ENCODE results near the gene SKI.

SKI gene

DNA sequence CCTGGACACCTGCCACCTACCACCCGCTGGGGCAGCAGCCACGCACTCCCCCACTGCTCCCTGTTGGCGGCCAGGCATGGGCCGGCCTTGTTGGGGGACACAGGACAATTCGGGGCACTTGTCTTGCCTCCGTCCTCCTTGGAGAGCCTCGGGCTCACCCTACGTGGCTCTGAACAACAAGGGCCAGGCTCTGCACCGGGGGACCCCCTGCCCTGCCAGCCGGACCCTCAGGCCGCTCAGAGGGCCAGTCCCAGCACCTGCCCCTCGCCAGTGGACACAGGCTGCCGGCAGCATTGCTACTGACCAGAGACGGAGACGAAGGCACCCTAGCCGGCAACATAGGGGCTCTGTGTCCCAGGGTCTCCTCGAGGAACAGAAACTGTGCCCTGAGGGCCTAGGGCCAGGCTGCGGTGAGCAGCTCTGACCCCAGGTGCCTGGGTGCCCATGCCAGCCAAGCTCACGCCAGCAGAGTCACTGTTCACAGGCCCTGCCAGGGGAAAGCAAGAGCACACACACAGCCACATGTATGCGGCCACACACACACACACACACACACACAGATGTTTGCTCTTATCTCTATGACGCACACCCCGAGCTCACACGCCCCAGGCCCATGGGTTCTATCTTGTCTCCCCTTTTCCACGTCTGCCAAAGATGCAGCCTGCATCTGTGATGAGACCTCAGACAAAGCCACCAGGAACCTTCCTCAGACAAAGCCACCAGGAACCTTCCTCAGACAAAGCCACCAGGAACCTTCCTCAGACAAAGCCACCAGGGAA, 117.4 kb downstream of the SKI start:
- no peak for DNase-seq

DNA sequence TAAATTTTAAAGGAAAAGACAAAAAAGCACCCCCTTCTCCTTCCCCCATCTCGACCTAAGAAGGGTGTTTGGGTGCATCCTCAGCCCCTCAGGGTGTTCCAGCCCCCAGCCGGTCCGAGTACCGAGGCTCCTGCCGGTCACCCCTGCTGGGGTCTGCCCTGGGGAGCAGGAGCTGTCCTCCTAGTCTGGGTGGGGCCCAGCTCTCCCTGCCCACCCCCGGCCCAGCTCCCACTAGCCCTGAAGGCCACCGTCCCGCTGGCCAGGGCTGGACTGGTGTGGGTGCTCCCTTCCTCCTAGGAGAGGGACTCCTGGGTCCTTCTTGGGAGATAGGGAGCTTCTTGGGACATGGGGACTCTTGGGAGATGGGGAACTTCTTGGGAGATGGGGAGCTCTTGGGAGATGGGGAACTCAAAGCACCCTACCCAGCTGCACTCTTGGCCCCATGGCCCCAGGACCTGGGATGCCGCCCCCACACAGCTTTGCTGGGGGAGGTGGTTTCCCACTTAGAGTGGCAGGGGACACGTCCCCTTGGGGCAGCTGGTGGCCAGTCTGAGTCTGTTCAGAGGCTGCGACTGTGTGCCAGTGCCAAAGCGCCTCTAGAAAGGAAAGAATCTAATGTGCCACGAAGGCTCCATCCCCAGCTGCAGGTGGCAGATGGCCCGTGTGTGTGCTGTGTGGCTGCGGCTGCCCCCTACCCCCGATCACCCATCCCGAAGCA, 118.7 kb downstream of the SKI start:
- no peak for DNase-seq

DNA sequence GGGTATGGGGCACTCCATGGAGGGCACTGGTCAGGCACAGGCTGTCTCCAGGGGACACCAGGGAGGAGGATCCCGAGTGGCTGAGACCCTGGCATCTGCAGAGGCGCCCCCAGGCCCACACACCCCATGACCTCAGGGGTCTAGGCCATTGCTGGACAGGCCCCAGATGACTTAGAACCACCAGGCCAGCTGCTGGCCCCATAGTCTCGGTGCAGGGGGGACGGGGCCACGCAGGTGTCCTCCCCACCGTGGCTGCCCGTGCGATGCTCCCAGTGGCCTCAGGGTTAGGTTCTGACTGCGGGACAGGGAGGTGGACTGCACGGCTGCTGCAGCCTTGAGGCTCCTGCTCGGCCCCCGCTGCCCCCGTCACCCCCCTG, 119.3 kb downstream of the SKI start:
- DNase-seq = no peak

DNA sequence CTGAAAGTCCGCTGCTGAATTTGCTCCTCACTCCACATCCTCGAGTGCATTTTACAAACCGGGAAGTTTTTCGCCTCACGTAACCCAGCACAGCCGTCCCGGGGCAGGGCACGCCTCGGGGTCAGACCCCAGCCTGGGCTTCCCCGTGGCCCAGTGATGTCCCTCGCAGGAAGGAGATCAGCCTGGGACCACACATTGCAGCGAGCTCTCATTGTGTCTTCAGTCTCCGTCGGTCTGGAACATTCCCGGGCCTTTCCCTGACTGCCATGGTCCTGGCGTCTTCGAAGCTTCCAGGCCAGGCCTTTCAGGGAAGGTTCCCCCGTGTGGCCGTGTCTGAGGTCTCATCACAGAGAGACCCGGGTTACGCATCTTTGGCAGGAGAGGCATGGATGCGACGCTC, 119.8 kb downstream of the SKI start:
- DNase-seq = no peak

DNA sequence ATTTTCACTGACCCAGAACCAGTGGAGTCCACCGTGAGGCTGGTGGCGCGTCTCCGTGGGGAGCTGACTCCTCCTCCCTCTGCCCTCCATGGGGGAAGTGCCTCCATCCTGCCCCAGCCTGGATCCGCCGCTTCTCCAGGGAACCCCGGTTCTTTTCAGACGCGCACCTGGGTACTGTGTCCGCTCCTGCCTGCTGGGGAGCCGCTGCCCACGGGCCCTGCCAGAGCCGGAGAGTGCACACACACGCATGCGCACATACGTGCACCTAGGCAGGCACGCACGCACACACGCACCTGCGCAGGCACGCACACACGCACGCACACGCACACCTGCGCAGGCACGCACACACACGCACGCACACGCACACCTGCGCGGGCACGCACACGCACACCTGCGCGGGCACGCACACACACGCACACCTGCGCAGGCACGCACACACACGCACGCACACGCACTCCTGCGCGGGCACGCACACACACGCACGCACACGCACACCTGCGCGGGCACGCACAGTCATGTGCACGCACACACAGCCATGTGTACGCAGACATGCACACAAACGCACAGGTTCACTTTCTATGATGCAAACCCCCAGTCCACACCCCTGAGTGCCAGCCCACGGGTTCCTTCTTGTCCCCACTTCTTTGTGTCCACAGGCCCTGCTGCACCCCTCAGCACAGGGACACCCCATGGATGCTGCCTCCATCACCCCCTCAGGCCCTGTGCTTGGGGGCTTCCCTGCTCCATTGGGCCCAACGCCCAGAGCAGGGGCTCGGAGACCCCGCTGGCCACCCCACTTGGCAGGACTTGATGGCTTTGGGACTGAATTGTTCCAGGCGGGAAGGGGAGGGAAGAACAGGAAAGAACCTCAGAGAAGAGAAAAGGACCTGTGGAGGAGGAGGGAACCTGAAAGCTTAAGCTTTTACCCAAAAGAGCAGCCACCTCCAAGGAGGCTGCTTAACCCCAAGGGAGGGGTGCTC, 120.5 kb downstream of the SKI start:
- DNase-seq = no peak

DNA sequence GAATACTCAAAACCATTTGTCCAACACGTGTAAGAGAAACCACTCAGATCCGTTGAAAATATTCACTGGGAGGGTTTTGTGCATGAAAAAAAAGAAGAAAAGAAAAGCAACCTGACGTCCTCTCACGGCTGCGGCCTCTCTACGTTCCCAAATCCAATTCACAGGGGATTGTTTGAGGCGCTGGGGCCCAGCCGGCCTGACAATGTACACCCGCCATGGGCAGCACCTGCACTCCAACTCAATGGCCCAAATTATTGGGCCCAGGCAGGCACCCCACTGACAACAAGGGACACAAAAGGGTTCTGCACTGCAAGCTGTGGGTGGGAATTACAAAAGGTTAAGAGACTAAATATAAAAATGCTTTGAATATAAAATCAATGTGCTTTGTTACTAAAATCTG, 121.7 kb downstream of the SKI start:
- no peak for DNase-seq

DNA sequence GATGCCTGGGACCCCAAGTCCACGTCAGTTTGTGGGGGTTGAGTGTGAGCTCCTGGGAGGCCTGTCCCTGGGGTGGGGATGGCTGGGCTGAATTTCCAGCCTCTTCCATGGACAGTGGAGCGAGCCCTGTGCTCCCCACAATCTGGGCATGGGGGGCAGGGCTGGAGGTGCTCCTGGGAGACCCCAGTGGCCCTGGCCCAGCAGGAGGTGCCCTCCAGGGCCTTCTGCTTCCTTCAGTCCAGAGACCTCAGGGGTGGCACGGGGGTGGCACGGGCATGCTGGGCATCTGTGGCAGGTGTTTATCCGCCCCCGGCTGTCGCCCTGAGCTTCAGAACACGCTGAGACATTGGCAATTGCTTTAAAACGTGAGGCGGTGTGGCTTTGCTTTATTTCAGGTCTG, 122.4 kb downstream of the SKI start:
- DNase-seq = no peak

DNA sequence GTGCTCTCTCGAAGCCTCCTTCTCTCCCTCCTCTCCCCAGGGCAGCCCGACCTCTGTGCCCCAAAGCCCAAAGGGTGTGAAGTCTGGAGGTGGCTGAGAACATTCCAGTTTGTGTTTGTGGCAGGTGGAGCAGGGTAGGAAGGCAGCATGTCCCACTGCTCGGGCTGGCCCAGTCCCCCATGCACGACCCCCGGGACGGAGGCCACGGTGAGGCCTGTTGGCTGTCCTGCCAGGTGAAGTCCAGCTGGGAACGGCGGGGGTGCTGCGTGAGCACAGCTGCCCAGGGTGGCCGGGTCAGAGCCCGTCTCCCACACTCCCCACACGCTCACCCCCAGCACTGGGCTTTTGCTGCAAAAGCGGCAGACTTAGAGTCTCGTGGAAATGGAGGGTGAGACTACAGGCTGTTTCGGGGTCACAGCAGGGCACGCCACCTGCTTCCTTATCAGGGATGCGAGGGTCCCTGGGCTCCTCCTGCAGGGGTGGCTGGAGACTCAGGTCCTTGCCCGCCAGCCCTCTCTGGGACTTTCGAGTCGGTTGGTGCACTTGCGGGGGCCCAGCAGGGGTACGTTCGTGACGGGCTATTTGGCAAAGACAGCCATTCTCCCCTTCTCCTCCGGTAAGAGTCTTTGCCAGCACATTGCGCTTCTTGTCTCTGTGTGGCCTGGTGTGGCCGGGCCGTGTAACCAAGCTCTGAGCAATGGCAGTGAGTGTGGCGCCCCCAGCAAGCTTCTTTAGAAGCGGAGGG, 123.0 kb downstream of the SKI start:
- DNase-seq = no peak

DNA sequence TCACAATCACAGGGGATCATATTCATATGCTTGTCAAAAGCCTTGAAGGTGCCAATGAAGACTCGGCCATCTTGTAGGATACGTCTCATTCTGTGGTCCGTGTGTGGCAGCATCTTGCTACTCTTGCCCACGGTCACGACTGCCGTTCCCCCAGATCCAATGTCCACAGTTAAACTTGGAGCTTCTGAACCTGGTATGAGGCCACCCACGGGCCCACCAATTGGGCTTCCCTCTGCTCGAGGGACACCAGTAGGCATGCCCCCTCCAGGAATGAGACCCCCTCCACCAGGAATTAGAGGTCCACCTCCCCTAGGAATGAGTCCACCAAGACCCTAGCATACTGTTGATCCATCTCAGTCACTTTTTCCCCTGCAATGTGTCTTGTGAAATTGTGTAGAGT, 123.6 kb downstream of the SKI start:
- no peak for DNase-seq

DNA sequence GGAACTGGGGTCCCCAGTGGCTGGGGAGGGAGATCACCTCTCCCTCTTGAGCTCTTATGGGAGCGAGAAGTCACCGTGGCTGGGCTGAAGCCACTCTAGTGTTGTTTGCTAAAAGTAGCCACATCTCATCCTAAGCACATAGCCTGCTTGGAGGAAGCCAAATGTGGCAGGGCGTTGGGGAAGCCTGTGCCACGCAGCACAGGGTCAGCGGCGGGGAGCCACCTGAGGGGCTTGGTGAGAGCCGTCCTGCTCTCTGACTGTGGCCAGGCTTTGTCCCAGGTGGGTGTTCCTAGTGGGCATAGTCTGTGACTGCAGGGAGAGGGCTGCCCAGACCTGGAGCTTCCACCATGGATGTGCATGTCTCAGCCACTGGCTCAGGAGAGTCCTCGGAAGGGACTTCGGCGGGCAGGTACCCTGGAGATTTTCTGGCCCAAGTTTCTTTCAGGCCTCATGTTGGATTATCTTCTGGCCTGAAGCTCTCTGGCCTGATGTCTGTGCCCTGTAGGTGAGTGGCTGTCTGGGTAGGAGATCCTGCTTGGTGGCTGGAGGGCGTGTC, 124.3 kb downstream of the SKI start:
- DNase-seq = no peak

DNA sequence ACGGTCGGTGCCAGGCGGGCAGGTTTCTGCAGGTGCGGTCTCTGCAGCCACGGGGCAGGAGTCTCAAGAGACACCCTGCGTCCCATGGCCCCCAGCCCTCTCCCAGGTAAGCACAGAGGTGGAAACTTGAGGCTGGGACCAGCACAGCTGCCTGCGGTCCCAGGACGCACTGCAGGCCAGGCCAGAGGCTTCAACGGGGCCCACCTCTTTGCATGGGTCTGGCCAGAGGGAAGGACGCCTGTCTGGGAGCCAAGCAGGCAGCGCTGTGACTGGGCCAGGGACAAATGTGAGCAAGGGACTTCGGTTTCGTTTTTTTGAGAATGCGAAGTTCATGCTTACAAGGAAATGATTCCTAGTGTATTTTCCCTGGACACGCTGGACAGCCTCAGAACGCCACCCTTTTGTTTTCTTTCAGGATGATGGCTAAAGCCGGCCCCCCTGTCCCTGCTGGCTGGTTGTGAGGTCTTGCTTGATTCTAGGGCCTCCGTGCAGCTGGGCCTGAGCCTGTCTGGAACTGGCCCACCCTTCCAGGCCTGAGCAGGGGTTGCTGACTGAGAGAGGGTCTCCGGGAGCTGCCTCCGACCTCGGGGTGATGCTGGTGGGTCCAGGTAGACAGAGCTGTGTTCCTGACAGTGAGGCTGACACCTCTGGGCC, 124.9 kb downstream of the SKI start:
- DNase-seq = no peak

DNA sequence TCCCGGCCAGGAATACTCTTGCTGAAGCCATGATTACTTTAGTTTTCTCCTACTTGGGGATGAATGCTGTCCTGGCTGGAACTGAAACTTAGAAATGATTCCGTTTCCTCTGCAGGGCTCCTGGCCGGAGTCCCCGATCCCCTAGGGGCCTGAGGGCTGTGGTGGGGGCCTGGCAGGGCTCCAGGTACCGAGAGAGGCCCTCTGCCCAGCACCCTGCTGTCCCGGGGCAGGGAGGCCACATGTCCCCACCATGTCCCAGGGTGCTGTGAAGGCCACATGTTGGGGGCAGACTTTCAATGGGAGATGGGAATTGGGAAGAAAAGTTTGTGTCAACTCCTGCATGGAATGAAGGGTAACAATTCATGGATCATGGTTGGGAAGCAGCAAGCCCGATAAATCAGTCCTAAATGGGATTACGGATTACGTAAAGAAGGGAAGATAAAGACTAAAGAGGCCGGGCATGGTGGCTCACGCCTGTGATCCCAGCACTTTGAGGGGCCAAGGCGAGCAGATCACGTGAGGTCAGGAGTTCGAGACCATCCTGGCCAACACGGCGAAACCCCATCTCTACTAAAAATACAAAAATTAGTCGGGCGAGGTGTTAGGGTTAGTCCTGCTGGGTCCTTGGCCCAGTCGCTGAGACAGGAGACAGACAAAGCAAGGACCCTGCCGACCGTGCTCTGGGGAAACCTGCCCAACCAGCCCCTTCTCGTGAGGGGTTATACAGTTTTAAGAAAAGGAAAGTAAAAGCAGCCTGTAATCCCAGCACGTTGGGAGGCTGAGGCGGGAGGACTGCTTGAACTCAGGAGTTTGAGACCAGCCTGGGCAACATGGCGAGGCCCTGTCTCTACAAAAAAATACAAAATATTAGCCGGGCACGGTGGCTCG, 125.7 kb downstream of the SKI start:
- DNase-seq = no peak

DNA sequence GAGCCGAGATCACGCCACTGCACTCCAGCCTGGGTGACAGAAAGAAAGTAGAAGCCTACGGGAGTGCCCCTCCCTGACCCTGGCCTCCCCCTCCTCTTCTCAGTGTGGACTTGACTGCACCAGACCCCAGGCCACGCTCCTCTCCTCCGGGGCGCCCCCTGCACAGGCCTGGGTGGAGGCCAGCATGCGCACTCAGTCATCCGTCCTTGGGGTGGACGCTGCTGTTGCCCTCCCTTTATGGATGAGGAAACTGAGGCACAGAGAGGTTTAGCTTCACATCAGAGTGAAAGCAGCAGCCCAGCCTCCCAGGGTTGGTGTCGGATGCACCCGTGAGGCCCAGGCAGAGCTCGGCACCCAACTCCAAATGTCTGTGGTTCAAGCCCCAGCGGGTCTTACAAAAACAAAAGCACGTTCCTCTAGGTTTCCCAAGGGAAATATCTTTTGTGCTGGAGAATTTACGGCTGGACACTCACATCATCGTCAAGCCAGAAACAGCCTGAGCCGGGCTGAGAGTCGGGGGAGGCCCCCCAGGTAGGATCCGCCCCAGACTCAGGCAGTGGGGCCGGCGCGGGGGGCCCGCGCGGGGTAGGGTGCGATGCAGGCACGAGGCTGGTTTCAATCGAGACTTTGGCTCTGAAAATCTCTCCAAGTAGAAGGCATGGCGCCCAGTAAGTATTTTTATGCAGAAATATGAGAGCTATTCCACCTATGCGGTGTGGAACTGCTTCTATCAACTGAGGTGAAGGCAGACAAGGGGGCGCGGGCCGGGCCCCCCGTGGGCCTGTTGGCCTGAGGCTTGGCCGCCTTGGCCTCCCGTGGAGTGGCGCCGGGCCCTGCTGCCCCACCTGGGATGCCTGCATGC, 126.6 kb downstream of the SKI start:
- no peak for DNase-seq

DNA sequence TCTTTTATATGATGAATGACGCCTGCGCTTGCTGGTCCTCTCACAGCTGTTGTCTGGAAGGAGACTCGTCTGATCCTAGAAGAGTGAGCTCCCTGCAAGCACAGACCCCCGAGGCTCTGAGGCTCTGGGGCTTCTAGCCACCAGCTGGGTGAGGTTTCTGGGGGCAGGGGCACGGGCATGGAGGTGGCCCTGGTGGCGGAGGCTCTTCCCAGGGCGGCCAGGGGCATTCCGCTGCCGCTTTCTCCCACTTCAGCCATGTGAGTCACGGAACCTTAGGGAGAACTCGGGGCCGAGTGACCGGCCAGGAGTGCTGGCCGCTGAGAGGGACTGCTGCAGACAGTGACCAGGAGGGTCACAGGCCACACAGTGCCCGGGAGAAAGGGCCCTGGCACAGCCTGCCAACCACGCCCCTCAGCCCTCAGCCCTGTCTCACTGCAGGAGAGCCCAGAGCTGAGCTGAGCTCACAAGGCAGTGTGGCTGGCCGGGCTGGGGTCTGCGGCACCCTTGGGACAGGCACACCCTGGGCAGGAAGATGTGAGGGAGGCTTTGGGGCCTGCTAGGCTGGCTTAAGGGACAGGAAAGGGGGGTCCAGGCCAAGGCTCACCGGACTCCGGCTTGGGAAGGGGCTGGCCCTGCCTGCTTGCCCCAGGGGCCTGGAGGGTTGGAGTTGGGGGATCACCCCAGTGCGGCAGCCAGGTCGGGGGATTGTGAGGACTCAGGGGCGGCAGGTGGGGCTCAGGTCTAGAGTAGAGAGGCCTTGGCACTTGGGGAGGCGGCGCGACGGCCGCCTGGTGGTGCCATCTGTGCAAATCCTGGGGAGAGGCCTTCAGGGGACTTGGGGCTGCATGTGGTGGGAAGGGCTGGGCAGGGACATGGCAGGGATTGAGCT, 127.5 kb downstream of the SKI start:
- no peak for DNase-seq

DNA sequence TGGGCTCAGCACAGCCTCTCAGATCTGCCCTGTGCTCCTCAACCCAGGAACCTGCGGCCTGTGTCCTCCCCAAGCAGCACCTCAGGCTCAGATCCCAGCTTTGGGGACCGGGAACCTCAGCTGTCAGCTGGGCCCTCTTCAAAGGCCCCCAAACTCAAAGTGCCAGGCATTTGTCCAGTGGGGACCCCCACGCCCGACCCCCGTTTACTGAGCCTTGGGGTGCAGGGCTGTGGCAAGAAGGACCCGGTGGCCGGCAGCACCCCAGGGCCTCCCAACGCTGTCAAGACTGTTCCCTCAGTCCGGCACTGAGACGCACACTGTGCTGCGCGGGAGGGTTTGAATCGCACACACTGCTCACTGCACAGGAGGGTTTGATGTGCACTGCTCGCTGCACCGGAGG, 128.3 kb downstream of the SKI start:
- DNase-seq = no peak

DNA sequence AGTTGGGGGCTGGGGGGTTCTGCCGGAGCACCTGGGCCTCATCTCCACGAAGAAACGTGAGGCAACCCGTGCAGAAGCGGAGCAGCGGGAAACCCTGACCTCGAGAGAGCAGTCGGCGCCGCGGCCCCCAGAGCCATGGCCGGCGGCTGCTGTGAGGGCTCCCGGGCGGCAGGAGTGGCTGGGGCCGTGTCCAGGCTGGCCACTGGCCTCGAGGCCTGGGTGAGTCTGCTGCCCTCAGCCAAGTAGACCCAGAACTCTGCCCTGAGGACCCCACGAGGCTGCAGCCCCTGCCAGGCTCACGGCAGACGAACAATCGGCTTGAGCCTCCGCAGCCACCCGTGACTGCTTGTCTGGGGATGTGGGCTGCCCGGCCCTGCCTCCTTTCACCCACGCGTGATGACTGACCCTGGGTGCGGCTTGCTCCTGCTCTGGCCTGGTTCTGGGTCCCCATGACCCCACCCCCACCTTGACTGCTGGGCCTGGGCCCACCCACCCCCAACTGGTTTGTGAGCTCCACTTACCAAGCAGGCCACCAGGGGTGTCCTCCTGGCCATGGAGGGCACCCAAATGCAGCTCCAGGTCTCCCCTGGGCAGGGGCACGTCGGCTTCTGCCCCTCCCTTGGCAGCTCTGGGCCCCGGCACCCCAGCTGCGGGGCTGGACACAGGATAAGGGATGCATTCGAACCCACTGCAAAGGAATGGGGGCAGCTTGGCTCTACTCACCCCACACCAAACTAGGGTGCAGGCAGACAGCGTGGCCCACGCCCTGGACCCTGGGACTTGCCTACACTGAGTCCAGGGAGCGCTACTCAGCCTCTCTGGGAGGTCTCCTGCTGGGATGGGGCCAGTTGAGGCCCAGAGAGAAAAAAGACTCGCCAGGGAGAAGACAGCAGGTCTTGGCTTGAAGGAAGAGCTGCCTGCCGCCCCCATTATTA, 129.1 kb downstream of the SKI start:
- no peak for DNase-seq

DNA sequence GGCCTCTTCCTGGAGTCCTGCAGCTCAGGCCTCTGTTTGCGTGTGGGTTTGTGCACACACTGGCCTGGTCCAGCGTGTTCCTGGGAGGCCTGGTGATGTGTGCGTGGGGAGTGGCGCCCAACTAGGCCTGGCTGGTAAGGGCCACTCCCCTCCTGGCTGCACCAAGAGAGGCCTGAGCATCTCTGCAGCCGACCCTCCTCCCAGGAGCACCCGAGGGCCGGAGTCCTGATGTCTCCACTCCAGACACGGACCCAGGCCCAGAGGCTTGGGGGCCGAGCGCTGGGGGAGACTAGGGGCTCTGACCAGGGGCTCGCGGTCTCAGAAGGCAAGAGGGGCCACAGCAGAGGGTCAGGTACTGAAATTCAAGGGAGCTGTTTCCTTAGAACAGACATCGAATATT, 130.0 kb downstream of the SKI start:
- DNase-seq = no peak

All from NCI-H1436 (cell line).